HL-60 (cell line): Measurements from ENCODE around the gene LILRA6.

Experiments used
- CTCF ChIP-seq: IDR thresholded peaks from one replicate; pipeline ENCODE4 v1.5.1; 2011; ENCODE audit warnings: low read length, control low read depth, inconsistent platforms; ENCODE audit not compliant: insufficient read depth
- GABPA ChIP-seq: IDR thresholded peaks from 2 replicates; pipeline ENCODE4 v1.6.1; 2012; ENCODE audit warnings: low read depth

- TF ChIP-seq GABPA (no peak), CTCF (no peak)
Observed at GRCh38 chr19:54257116-54257480, 14.5 kb upstream of the LILRA6 start, which contains the start of gene LILRB5.
